NB4 (cell line): Measurements from ENCODE around the gene ADAMTS3.

Source experiments
- CTCF ChIP-seq: IDR thresholded peaks from one replicate; pipeline ENCODE4 v1.5.1; 2012; ENCODE audit warnings: low read depth, low read length
- MAX ChIP-seq: IDR thresholded peaks from 2 replicates; pipeline ENCODE4 v1.6.1; 2011; ENCODE audit warnings: low read depth, low read length
- MYC ChIP-seq: IDR thresholded peaks from 2 replicates; pipeline ENCODE4 v1.6.1; 2011; ENCODE audit warnings: low read depth, low read length
- POLR2A ChIP-seq: IDR thresholded peaks from 2 replicates; pipeline ENCODE4 v1.6.1; 2011; ENCODE audit warnings: mild to moderate bottlenecking; ENCODE audit not compliant: insufficient read length; ENCODE audit errors: extremely low read depth

- TF ChIP-seq POLR2A (no peak), CTCF (no peak), MYC (no peak), MAX (no peak)
Observed at GRCh38 chr4:72536443-72536842, 32.6 kb downstream of the ADAMTS3 start.
